Loucy (cell line): Measurements from ENCODE around the gene CYP3A4.

Experiments
- H2AFZ ChIP-seq: fragments of 200-600 bp; sonication (generic); 2 replicates; pipeline ENCODE4 v1.6.0; 2016; ENCODE audit warnings: antibody characterized with exemption, mild to moderate bottlenecking, low read length, moderate library complexity
- H3F3A ChIP-seq: fragments of 200-600 bp; 2 replicates; pipeline ENCODE4 v1.6.0; 2016; ENCODE audit warnings: antibody characterized with exemption, low read depth, mild to moderate bottlenecking
- H3K27me3 ChIP-seq: fragments of 200-600 bp; sonication (generic); 2 replicates; pipeline ENCODE4 v1.6.1; 2014; ENCODE audit warnings: low read length, mild to moderate bottlenecking; ENCODE audit not compliant: insufficient read depth, poor library complexity, severe bottlenecking
- H3K36me3 ChIP-seq: fragments of 200-600 bp; sonication (generic); 2 replicates; pipeline ENCODE4 v1.6.1; 2016; ENCODE audit warnings: low read length; ENCODE audit not compliant: insufficient read depth
- H3K4me1 ChIP-seq: fragments of 200-600 bp; sonication (generic); 2 replicates; pipeline ENCODE4 v1.5.1; 2014; ENCODE audit warnings: low read length, mild to moderate bottlenecking; ENCODE audit not compliant: insufficient read depth, poor library complexity, severe bottlenecking
- H3K4me2 ChIP-seq: fragments of 200-600 bp; sonication (generic); 2 replicates; pipeline ENCODE4 v1.6.0; 2014; ENCODE audit warnings: antibody characterized with exemption, low read length, low read depth, mild to moderate bottlenecking; ENCODE audit not compliant: poor library complexity, severe bottlenecking
- H3K4me3 ChIP-seq: fragments of 200-600 bp; sonication (generic); 2 replicates; pipeline ENCODE4 v1.5.1; 2014; ENCODE audit warnings: low read length, mild to moderate bottlenecking, mixed read lengths; ENCODE audit not compliant: poor library complexity, severe bottlenecking
- H3K79me2 ChIP-seq: fragments of 200-600 bp; sonication (generic); 2 replicates; pipeline ENCODE4 v1.6.1; 2014; ENCODE audit warnings: low read length; ENCODE audit not compliant: insufficient read depth
- H3K9ac ChIP-seq: fragments of 200-600 bp; sonication (generic); 2 replicates; pipeline ENCODE4 v1.6.0; 2014; ENCODE audit warnings: mild to moderate bottlenecking, low read depth, low read length, moderate library complexity; ENCODE audit not compliant: poor library complexity, severe bottlenecking
- H3K9me2 ChIP-seq: fragments of 200-600 bp; sonication (generic); replicated peaks from 2 replicates; pipeline ENCODE4 v1.6.1; 2016; ENCODE audit warnings: low read depth, low read length, mixed read lengths
- H3K9me3 ChIP-seq: fragments of 200-600 bp; sonication (generic); 2 replicates; pipeline ENCODE4 v1.6.1; 2014; ENCODE audit warnings: mild to moderate bottlenecking, antibody characterized with exemption, low read length, low read depth; ENCODE audit not compliant: insufficient read depth
- H4K20me1 ChIP-seq: fragments of 200-600 bp; sonication (generic); 2 replicates; pipeline ENCODE4 v1.6.0; 2014; ENCODE audit warnings: antibody characterized with exemption, low read length, mild to moderate bottlenecking; ENCODE audit not compliant: insufficient read depth, poor library complexity, severe bottlenecking
- CTCF ChIP-seq: fragments of 200-600 bp; sonication (generic); conservative IDR thresholded peaks from 2 replicates; pipeline ENCODE4 v1.5.1; 2014; ENCODE audit warnings: mild to moderate bottlenecking, antibody characterized with exemption, low read length
- EZH2phosphoT487 ChIP-seq: fragments of 200-600 bp; IDR thresholded peaks from 2 replicates; pipeline ENCODE4 v1.6.1; 2018; ENCODE audit warnings: antibody characterized with exemption, mild to moderate bottlenecking, moderate library complexity, borderline replicate concordance

The CYP3A4 gene

DNA sequence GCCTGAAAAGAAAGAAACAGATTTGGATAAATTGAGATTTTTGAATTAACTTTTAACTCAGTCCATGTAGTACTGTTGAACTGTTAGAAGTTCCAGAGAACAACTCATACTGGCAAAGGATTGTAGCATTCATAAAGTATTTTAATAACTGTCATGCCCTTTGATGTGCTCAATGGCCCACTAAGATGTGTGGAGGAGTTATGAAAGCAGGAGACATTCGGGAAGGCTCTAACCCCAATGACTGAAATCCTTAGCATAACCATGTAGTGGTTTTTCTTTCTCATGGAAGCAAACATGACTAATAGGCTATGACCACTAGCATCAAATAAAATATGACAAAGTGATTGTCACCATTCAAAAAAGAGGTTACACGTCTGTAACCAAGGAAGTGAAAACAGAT lies 74.7 kb downstream of the CYP3A4 start:
- H3K4me1 ChIP-seq, result no peaks in the 10 kb centered on the region
- no peaks in the 10 kb centered on the region for H3K27me3 ChIP-seq
- H3K79me2 ChIP-seq, result no peaks in the 10 kb centered on the region
- H3K9ac ChIP-seq, result no peak overlapping the region
- H2AFZ ChIP-seq, result no peak overlapping the region
- TF ChIP-seq EZH2phosphoT487, result no peak
- no peak for TF ChIP-seq CTCF
- no peak overlapping the region for H3K4me2 ChIP-seq
- no peaks in the 10 kb centered on the region for H4K20me1 ChIP-seq
- H3K4me3 ChIP-seq, result no peak overlapping the region
- no peaks in the 10 kb centered on the region for H3F3A ChIP-seq
- peaks cover 14% of the 10 kb centered on the region for H3K36me3 ChIP-seq
- H3K9me2 ChIP-seq, result no peaks in the 10 kb centered on the region
- H3K9me3 ChIP-seq, result peaks cover 6% of the 10 kb centered on the region; the same call in 1 of the 2 replicates

DNA sequence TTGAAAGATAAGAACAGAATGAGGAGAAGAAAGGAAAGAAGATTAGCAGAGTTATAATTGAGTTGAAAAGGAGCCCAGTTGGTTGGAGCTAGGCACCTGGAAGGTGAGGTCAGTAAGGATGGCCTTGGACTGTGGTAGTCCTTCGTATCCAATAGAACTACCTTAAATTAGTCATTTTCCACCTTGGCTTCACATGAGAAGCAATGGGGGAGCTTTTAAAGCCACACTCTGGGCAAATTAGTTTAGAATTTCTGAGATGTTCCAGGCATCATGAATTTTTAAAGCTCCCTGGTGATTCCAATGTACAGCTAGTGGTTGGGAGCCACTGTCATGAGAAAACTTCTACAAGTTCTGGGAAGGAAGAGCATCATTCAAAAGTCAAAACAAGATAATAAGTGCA lies 76.9 kb downstream of the CYP3A4 start:
- TF ChIP-seq EZH2phosphoT487, result no peak
- TF ChIP-seq CTCF, result no peak

More for the DNA sequence above, 76.9 kb downstream of the CYP3A4 start:
- no peaks in the 10 kb centered on the region for H3K79me2 ChIP-seq
- H3F3A ChIP-seq, result no peaks in the 10 kb centered on the region
- no peaks in the 10 kb centered on the region for H3K9me2 ChIP-seq
- H2AFZ ChIP-seq, result no peak overlapping the region
- H3K9me3 ChIP-seq, result peaks cover 6% of the 10 kb centered on the region; the same call in 1 of the 2 replicates
- peaks cover 14% of the 10 kb centered on the region for H3K36me3 ChIP-seq
- H4K20me1 ChIP-seq, result no peaks in the 10 kb centered on the region
- H3K27me3 ChIP-seq, result no peaks in the 10 kb centered on the region
- H3K4me3 ChIP-seq, result no peak overlapping the region
- no peaks in the 10 kb centered on the region for H3K4me1 ChIP-seq
- H3K4me2 ChIP-seq, result no peak overlapping the region
- H3K9ac ChIP-seq, result no peak overlapping the region
